ENCODE data around the gene CMC4.

DNA sequence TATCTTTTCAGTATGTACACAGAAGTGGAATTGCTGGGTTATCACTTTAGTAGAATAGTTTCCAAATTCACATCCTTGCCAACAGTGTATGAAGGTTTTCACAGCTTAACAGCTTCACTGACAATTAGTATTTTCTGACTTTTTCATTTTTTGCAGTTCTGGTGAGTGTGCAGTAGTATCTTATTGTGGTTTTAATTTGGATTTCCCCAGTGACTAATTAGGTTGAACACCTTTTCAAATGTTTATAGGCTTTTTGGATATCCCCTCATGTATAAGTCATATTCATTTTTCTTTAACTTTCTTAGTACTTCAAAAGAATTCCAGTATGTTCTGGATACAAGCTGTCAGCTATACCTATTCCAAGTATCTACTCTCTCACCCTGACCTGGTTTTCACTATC is 37.5 kb upstream of the CMC4 start:
- TF ChIP-seq, protein P1, sequence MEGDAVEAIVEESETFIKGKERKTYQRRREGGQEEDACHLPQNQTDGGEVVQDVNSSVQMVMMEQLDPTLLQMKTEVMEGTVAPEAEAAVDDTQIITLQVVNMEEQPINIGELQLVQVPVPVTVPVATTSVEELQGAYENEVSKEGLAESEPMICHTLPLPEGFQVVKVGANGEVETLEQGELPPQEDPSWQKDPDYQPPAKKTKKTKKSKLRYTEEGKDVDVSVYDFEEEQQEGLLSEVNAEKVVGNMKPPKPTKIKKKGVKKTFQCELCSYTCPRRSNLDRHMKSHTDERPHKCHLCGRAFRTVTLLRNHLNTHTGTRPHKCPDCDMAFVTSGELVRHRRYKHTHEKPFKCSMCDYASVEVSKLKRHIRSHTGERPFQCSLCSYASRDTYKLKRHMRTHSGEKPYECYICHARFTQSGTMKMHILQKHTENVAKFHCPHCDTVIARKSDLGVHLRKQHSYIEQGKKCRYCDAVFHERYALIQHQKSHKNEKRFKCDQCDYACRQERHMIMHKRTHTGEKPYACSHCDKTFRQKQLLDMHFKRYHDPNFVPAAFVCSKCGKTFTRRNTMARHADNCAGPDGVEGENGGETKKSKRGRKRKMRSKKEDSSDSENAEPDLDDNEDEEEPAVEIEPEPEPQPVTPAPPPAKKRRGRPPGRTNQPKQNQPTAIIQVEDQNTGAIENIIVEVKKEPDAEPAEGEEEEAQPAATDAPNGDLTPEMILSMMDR (IDR thresholded peaks at IDR 0.05) = no peak
- TF ChIP-seq EZH2 (IDR thresholded peaks at IDR 0.05) = no peak
